ENCODE data around the gene ST3GAL2. TPM values are rescaled to one million over a fixed set of nuclear protein-coding genes. Genes with fewer than 3 reads are reported as not detected.

Gene ST3GAL2
- total RNA-seq, 2 experiments from 2014 or later, result 9.3 to 9.9 TPM

DNA sequence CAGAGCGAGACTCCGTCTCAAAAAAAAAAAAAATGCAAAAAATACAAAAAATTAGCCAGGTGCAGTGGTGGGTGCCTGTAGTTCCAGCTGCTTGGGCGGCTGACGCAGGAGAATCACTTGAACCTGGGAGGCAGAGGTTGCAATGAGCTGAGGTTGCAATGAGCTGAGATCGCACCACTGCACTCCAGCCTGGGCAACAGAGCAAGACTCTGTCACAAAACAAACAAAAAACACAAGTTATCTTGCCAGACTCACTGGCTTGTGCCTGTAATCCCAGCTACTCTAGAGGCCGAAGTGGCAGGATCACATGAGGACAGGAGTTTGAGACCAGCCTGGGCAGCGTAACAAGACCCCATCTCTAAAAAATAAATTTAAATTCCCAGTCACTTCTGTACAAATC, 3.4 kb upstream of the ST3GAL2 start:
- CTCF ChIA-PET, result interaction anchor here (0.6 kb wide), 1 partner anchor 21 kb away, joined by 7 read pairs; no protein-coding TSS in a partner anchor
- Mint-ChIP-seq H3K36me3 (ENCODE audit: low read depth) (no peaks in the 10 kb centered on the region), H3K27ac (no peak overlapping the region), H3K4me1 (ENCODE audit: low read depth) (peaks cover 11% of the 10 kb centered on the region), H3K27me3 (ENCODE audit: low read depth) (no peaks in the 10 kb centered on the region), H3K4me3 (no peak overlapping the region), H3K9me3 (no peaks in the 10 kb centered on the region)
- no peak for DNase-seq
- intact Hi-C loops (cut with micrococcal nuclease), result no loop called here

DNA sequence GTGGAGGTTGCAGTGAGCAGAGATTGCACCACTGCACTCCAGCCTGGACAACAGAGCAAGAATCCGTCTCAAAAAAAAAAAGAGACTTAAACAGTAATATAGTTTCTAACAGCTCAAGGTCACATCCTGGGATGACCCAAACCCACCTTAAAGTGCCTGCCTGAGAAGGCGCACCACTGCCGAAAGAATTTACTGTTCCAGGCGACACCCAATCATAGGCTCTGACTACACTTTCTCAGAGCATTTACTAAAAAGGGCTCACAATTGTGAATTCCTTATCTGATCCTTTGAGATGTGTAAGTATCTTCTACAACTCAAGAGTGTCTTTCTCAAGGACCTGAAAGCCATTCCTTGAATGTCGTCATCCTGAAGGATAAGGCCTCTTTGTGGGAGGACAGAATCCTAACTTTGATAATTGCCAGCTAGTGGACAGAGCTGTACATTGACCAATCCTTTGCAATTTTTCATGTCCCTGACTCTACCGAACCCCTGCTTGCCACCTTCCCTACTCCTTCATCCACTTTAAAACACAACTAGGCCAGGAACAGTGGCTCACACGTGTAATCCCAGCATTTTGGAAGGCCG, 2.6 kb upstream of the ST3GAL2 start:
- intact Hi-C loops (cut with micrococcal nuclease), result no loop called here
- CTCF ChIA-PET, result no interaction called here
- Mint-ChIP-seq H3K4me1 (ENCODE audit: low read depth) (peaks cover 18% of the 10 kb centered on the region), H3K4me3 (no peak overlapping the region), H3K27me3 (ENCODE audit: low read depth) (no peaks in the 10 kb centered on the region), H3K36me3 (ENCODE audit: low read depth) (no peaks in the 10 kb centered on the region), H3K9me3 (no peaks in the 10 kb centered on the region), H3K27ac (no peak overlapping the region)
- DNase-seq, result no peak

DNA sequence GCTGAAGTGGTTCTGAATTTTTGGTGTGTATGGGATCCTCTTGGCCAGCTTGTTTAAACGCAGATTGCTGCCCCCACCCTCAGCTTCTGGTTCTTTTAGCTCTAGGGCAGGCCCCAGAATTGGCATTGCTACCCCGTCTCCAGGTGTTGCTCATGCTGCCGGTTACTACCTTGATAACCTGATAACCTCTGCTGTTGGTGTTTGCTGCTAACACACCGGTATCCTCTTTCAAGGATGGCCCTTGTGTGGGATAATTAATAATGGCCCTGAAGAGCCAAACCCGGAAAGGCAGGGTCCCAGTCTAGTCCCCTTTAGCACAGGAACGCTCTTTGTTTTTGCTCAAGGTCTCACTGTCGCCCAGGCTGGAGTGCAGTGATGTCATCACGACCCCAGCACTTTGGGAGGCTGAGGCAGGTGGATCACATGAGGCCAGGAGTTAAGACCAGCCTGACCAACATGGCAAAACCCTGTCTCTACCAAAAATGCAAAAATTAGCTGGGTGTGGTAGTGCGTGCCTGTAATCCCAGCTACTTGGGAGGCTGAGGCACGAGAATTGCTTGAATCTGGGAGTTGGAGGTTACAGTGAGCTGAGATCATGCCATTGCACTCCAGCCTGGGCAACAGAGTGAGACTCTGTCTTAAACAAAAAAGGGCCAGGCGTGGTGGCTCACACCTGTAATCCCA, 1.3 kb upstream of the ST3GAL2 start:
- no peaks in the 10 kb centered on the region for H3K9me3 Mint-ChIP-seq
- CTCF ChIA-PET, result interaction anchor here (2.7 kb wide), 1 partner anchor 22 kb away, joined by 10 read pairs; no protein-coding TSS in a partner anchor
- no peaks in the 10 kb centered on the region for H3K27me3 Mint-ChIP-seq (ENCODE audit: low read depth)
- no peaks in the 10 kb centered on the region for H3K36me3 Mint-ChIP-seq (ENCODE audit: low read depth)
- no peak overlapping the region for H3K27ac Mint-ChIP-seq
- peak overlapping the region; percentile 86 for H3K4me3 Mint-ChIP-seq
- intact Hi-C loops (cut with micrococcal nuclease), result no loop called here
- DNase-seq, result no peak
- peaks cover 22% of the 10 kb centered on the region for H3K4me1 Mint-ChIP-seq (ENCODE audit: low read depth)

DNA sequence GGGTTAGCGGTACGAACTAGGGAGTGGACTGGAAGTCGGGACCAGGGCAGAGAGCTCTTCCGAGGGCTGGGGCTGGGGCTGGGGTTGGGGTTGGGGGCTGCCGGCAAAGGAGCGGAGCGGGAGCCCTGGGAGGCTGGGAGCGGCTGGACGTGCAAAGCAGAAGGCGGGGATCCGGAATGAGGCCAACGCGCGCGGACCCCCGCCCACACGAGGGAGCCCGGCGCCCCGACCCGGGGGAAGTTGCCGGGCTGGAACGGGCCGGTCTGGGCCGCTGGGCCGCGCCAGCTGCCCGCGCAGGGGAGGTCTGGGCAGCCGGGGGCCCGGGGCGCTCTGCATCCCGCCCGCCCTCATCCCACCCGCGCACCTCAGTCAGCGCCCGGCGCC, 323 bp downstream of the ST3GAL2 start:
- Mint-ChIP-seq H3K36me3 (ENCODE audit: low read depth) (no peaks in the 10 kb centered on the region), H3K27me3 (ENCODE audit: low read depth) (no peaks in the 10 kb centered on the region), H3K4me3 (peak overlapping the region; percentile 91), H3K4me1 (ENCODE audit: low read depth) (peaks cover 32% of the 10 kb centered on the region), H3K9me3 (no peaks in the 10 kb centered on the region), H3K27ac (peak overlapping the region; percentile 2)
- CTCF ChIA-PET, result interaction anchor here (0.6 to 2.7 kb wide), 6 partner anchors 14 to 203 kb away, joined by 3 to 10 read pairs (median 3); partner anchors contain the start of genes AARS1 and FCSK
- intact Hi-C loops (cut with micrococcal nuclease), result loop anchor here (2.0 kb wide), 1 partner anchor 34 kb away; no protein-coding TSS in a partner anchor
- no peak for DNase-seq

DNA sequence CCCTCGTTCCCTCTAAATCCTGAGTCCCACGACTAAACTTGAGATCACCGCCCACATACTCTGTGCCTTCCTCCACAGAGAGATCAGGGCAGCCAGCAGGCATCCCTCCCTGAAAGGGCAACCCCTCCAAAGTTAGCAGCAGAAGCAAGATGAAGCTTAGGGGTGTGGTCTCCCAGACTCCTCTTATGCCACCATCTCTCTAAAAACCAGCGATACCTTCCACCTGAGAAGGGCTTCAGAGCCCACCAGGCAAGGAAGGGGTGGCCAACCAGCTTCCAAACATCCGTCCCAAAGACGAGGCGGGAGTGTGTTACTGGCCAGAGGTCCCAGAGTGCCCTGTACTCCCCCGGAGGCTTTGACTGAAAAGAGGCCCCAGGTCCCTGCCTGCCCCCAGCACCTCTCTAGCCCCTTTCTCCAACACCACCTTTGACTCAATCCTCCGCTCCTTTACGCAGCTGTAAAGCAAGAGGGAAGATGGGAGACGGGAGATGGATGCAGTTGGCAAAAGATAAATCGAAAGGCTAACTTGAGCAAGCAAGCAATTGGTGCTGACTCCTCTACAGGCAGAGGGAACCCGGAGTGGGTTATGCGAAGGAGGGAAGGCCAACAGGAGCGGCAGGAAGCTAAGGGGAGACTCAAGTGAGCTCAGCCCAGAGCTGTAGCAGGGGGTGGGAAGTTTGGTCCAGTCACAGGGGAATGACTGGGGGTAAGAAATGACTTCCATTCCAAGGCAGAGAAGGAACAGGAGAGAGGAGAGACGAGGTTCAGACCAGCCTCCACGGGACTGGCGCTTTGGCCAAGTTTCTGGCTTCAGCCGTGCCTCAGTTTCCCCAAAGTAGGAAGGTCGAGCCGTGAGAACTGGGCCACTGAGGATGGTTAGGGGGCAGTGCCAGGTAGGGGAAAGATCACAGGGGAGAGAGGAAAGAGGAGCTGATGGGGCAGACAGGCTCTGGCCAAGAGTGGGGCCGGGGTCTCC, 1.0 kb downstream of the ST3GAL2 start:
- DNase-seq, result peak; percentile 41
- H3K4me3 Mint-ChIP-seq, result peak overlapping the region; percentile 91
- H3K36me3 Mint-ChIP-seq (ENCODE audit: low read depth), result no peaks in the 10 kb centered on the region
- no peaks in the 10 kb centered on the region for H3K27me3 Mint-ChIP-seq (ENCODE audit: low read depth)
- no peaks in the 10 kb centered on the region for H3K9me3 Mint-ChIP-seq
- intact Hi-C loops (cut with micrococcal nuclease), result loop anchor here (2.0 kb wide), 1 partner anchor 33 kb away; no protein-coding TSS in a partner anchor
- peak overlapping the region; percentile 2 for H3K27ac Mint-ChIP-seq
- CTCF ChIA-PET, result interaction anchor here (0.6 to 2.7 kb wide), 6 partner anchors 14 to 202 kb away, joined by 3 to 10 read pairs (median 3); partner anchors contain the start of gene AARS1
- H3K4me1 Mint-ChIP-seq (ENCODE audit: low read depth), result peaks cover 39% of the 10 kb centered on the region

DNA sequence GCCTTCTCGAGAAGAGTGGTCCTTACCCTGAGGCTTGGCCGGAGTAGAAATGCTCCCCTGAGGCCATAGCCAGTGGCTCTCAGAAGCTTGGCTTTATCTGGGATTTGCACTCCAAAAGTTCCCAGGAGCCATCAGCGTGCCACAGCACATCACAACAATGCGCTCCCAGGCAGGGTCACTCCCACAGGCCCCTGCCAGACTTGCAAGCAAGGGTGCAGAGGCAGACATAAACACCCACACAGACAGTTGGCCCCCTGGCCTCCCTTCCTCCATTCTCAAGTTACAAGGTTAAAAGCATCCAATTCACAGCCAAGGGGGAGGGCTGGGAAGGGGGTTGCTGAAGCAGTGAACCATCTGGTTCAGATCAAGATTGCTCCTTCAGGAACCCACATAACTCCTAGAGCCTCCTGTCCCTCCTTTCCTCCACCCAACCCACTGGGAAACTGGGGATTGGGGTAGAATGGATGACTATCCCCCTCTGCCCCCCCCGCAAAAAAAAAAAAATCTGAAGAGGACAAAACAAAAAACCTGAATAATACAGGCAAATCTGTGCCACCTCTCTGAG, 1.8 kb downstream of the ST3GAL2 start:
- Mint-ChIP-seq H3K36me3 (ENCODE audit: low read depth) (no peaks in the 10 kb centered on the region), H3K9me3 (no peaks in the 10 kb centered on the region), H3K27ac (no peak overlapping the region), H3K4me3 (peak overlapping the region; percentile 91), H3K4me1 (ENCODE audit: low read depth) (peaks cover 47% of the 10 kb centered on the region), H3K27me3 (ENCODE audit: low read depth) (no peaks in the 10 kb centered on the region)
- no peak for DNase-seq
- CTCF ChIA-PET, result interaction anchor here (0.6 kb wide), 1 partner anchor 13 kb away, joined by 3 read pairs; no protein-coding TSS in a partner anchor
- intact Hi-C loops (cut with micrococcal nuclease), result no loop called here

DNA sequence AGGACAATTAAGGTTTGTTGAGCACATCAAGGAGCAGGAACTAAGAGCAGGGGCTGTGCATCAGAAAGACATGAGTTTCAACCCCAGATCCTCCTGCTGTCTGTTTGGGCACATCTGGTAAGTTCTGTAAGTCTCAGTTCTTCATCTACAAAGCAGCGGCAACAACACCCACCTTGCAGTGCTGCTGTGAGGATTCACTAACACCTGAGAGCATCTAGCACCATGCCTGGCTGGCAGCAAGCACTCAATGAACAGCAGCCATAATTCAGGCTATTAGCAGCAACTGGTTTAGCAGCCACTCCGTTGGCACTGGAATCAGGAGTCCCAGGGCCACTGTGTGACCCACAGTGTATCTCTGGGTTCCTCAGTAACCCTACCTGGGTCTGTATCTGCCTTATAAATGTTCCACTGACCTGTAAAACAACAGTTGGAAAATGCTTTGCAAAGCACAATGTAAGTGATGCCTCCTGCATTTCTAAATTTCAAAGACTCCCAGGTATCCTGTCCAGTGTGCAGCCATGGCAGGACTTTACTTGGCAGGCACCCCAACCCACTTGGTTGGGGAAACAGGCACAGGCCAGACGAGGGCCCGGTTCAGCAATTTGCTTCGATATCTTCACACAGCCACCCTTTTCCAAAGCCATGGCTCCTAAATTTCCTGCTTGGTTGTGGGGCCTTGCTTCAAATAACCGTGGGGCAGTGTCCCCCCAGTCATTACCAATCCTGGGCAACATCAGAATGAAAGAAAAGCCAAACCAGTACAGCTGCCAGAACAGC, 4.2 kb downstream of the ST3GAL2 start:
- H3K27me3 Mint-ChIP-seq (ENCODE audit: low read depth), result no peaks in the 10 kb centered on the region
- peaks cover 68% of the 10 kb centered on the region for H3K4me1 Mint-ChIP-seq (ENCODE audit: low read depth)
- CTCF ChIA-PET, result no interaction called here
- H3K4me3 Mint-ChIP-seq, result no peak overlapping the region
- intact Hi-C loops (cut with micrococcal nuclease), result no loop called here
- H3K9me3 Mint-ChIP-seq, result no peaks in the 10 kb centered on the region
- no peaks in the 10 kb centered on the region for H3K36me3 Mint-ChIP-seq (ENCODE audit: low read depth)
- no peak for DNase-seq
- H3K27ac Mint-ChIP-seq, result no peak overlapping the region

DNA sequence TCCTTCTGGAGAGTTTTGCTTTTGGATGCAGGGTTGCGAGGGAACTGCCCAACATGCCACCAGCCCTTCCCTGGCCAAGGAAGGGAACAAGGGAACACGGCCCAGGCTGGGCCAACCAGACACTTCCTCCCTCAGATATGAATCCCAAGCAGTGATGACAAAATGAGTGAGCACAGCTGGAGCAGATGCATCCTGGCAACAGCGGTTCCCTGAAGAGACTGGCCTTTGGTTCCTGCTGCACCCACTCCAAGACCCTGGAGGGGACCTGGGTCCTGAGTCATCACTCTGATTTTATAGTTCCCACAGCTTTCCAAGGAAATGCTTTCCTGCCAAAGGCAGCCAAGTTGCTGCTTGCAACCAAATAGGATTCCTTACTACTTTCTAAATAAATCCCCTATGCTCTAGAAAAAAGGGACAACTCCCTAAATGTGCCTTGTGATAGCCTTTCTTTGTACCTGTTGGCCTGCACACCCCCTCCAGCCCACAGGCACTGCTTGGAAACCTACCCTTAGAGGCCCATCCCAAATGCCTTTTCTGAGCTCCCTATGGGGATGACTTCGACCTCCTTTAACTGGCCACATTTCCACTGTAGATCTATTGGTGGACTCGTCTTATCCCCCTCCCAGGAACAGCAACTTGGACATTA, 5.3 kb downstream of the ST3GAL2 start:
- no peaks in the 10 kb centered on the region for H3K36me3 Mint-ChIP-seq (ENCODE audit: low read depth)
- intact Hi-C loops (cut with micrococcal nuclease), result no loop called here
- peak overlapping the region; percentile 17 for H3K27ac Mint-ChIP-seq
- no peaks in the 10 kb centered on the region for H3K27me3 Mint-ChIP-seq (ENCODE audit: low read depth)
- no peak for DNase-seq
- peaks cover 73% of the 10 kb centered on the region for H3K4me1 Mint-ChIP-seq (ENCODE audit: low read depth)
- no peak overlapping the region for H3K4me3 Mint-ChIP-seq
- no peaks in the 10 kb centered on the region for H3K9me3 Mint-ChIP-seq
- CTCF ChIA-PET, result interaction anchor here (0.5 kb wide), 2 partner anchors 38 to 106 kb away, joined by 3 to 4 read pairs; no protein-coding TSS in a partner anchor

DNA sequence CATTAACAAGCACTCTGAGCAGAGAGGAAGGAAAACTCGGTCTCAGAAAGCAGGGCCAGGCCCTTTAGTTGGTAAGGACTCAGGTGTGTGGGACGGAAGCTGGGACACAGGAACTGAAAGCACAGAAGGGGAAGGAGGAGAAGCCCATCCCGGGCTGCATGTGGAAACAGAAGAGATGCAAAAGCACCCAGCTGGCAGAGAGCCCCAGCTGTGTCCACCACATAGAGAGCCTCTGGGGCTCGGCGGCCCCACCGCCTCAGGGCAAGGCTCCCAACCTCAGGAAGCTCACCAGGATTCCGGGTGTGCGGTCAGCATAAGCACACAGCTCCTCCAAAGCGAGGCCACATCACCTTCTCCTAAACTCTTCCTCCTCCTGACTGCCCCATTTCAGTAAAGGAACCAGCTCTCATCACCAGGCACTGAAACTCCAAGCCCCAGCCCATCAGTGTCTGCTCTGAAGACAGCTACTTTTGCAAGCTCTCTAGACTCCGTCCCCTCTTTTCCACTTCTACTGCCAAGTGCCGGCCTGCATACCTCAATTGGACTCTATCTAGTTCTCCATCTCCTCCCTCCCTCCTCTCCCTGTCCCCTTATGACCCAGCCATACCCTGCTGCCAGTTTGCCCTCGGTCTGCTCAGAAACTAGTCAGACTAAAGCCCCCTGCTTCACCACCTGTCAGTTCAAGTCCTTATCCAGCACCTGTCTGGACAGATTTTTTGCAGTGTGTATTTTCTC, 6.0 kb downstream of the ST3GAL2 start:
- Mint-ChIP-seq H3K4me1 (ENCODE audit: low read depth) (peaks cover 76% of the 10 kb centered on the region), H3K27me3 (ENCODE audit: low read depth) (no peaks in the 10 kb centered on the region), H3K36me3 (ENCODE audit: low read depth) (no peaks in the 10 kb centered on the region), H3K4me3 (no peak overlapping the region), H3K9me3 (no peaks in the 10 kb centered on the region), H3K27ac (no peak overlapping the region)
- intact Hi-C loops (cut with micrococcal nuclease), result no loop called here
- DNase-seq, result no peak
- CTCF ChIA-PET, result interaction anchor here (0.5 to 0.6 kb wide), 3 partner anchors 37 to 106 kb away, joined by 3 to 4 read pairs (median 3); no protein-coding TSS in a partner anchor

DNA sequence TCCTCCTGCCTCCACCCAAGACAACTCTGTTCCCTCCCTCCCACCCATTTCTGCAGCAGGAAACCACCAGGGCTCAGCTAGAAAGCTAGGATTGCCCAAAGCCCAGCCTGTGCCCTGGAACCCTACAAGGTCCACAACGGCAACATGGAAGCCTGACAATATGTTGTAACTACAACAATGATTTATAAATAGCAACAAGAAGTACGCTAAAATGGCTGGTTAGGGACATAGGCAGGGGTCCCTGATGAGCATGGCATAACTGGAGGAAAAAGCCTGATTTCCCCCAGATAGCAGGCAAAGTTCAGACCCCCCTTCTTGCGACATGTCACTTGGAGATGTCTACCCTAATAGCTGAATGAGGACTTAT, 6.6 kb downstream of the ST3GAL2 start:
- Mint-ChIP-seq H3K9me3 (no peaks in the 10 kb centered on the region), H3K36me3 (ENCODE audit: low read depth) (no peaks in the 10 kb centered on the region), H3K4me1 (ENCODE audit: low read depth) (peaks cover 74% of the 10 kb centered on the region), H3K27ac (no peak overlapping the region), H3K27me3 (ENCODE audit: low read depth) (no peaks in the 10 kb centered on the region), H3K4me3 (no peak overlapping the region)
- DNase-seq, result no peak
- CTCF ChIA-PET, result interaction anchor here (0.6 kb wide), 1 partner anchor 74 kb away, joined by 3 read pairs; no protein-coding TSS in a partner anchor
- intact Hi-C loops (cut with micrococcal nuclease), result no loop called here

All from activated naive CD4-positive, alpha-beta T cell treated with anti-CD3 and anti-CD28 coated beads for 36 hours (primary cell).